Thyroid gland (tissue), 4 donors: ENCODE results near the gene CACNA1H.

ENCODE experiments used
- POLR2A ChIP-seq, 2 donors: fragments of 450-650 bp; IDR thresholded peaks; one replicate each; pipeline ENCODE4 v1.6.1; 2017; ENCODE audit warnings: antibody characterized with exemption in 2 of 2, mild to moderate bottlenecking in 2 of 2, moderate library complexity in 1 of 2
- TF ChIP-seq, protein P1 (sequence below), 6 experiments: fragments of 200-600 bp in 3 of 6; fragments of 450-650 bp in 3 of 6; sonication (generic) in 3 of 6; IDR thresholded peaks; one replicate each; pipeline ENCODE4 v1.5.1; 2016 to 2019; ENCODE audit warnings: antibody characterized with exemption in 6 of 6, mild to moderate bottlenecking in 2 of 6, inconsistent platforms in 1 of 6, moderate library complexity in 1 of 6

DNA sequence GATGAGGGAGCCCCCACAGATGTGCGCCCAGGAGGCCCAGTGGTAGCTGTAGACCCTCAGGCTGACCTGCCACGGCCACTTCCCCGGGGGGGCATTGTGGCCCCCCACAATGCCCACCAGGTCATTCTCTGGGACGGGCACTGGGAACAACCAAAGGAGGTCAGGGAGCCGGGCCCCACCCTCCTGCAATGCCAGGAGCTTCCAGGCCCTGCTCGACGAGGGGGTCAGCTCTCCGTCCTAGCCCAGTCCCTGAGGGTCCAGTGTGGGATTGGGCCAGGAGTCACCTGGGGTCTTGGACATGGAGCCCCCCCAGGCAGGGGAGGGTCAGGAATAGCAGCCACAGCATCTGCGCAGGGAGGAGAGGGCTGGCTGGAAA, 109.9 kb downstream of the CACNA1H start:
- TF ChIP-seq, protein P1, sequence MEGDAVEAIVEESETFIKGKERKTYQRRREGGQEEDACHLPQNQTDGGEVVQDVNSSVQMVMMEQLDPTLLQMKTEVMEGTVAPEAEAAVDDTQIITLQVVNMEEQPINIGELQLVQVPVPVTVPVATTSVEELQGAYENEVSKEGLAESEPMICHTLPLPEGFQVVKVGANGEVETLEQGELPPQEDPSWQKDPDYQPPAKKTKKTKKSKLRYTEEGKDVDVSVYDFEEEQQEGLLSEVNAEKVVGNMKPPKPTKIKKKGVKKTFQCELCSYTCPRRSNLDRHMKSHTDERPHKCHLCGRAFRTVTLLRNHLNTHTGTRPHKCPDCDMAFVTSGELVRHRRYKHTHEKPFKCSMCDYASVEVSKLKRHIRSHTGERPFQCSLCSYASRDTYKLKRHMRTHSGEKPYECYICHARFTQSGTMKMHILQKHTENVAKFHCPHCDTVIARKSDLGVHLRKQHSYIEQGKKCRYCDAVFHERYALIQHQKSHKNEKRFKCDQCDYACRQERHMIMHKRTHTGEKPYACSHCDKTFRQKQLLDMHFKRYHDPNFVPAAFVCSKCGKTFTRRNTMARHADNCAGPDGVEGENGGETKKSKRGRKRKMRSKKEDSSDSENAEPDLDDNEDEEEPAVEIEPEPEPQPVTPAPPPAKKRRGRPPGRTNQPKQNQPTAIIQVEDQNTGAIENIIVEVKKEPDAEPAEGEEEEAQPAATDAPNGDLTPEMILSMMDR (IDR thresholded peaks at IDR 0.05), result no peak
- no peak for TF ChIP-seq POLR2A (IDR thresholded peaks at IDR 0.05)
